GM23338 (cell line): ENCODE measurements around the gene TMX2. TPM values are rescaled to one million over a fixed set of nuclear protein-coding genes. Genes with fewer than 3 reads are reported as not detected.

Source experiments
- ATAC-seq: fragments of 200-7000 bp; cut with Tn5 transposase; 3 replicates; pipeline ENCODE4 v1.9.1; 2020
- DNase-seq: peaks from one replicate; pipeline ENCODE4 v3.0.0-alpha.2; 2015; ENCODE audit warnings: low spot score
- H2AFZ ChIP-seq: fragments of 200-600 bp; sonication (generic); 2 replicates; pipeline ENCODE4 v1.8.0; 2016; ENCODE audit warnings: antibody characterized with exemption, mild to moderate bottlenecking, moderate library complexity
- H3F3A ChIP-seq: fragments of 200-600 bp; sonication (generic); replicated peaks from 2 replicates; pipeline ENCODE4 v1.8.0; 2017; ENCODE audit warnings: antibody characterized with exemption, mixed run types, low read depth
- H3K27ac ChIP-seq: fragments of 200-600 bp; sonication (generic); 2 replicates; pipeline ENCODE4 v1.6.1; 2016; ENCODE audit warnings: low read depth
- H3K27me3 ChIP-seq: fragments of 200-600 bp; sonication (generic); 2 replicates; pipeline ENCODE4 v1.8.0; 2016; ENCODE audit warnings: mild to moderate bottlenecking, mixed run types, moderate library complexity; ENCODE audit not compliant: insufficient read depth
- H3K36me3 ChIP-seq: fragments of 200-600 bp; sonication (generic); 2 replicates; pipeline ENCODE4 v1.8.0; 2016; ENCODE audit warnings: mild to moderate bottlenecking; ENCODE audit not compliant: insufficient read depth
- H3K4me1 ChIP-seq: fragments of 200-600 bp; sonication (generic); 2 replicates; pipeline ENCODE4 v1.8.0; 2016; ENCODE audit warnings: mild to moderate bottlenecking, moderate library complexity; ENCODE audit not compliant: insufficient read depth
- H3K4me2 ChIP-seq: fragments of 200-600 bp; sonication (generic); 2 replicates; pipeline ENCODE4 v1.7.1; 2017; ENCODE audit warnings: mixed run types
- H3K4me3 ChIP-seq: fragments of 200-600 bp; sonication (generic); 2 replicates; pipeline ENCODE4 v1.6.1; 2016; ENCODE audit warnings: mixed run types
- H3K79me2 ChIP-seq: fragments of 200-600 bp; sonication (generic); replicated peaks from 2 replicates; pipeline ENCODE4 v1.8.0; 2017; ENCODE audit warnings: mild to moderate bottlenecking; ENCODE audit not compliant: insufficient read depth
- H3K9me2 ChIP-seq: fragments of 200-600 bp; sonication (generic); 2 replicates; pipeline ENCODE4 v1.8.0; 2017; ENCODE audit not compliant: insufficient read depth
- H4K20me1 ChIP-seq: fragments of 200-600 bp; sonication (generic); replicated peaks from 2 replicates; pipeline ENCODE4 v1.8.0; 2017; ENCODE audit warnings: mild to moderate bottlenecking; ENCODE audit not compliant: insufficient read depth
- H3K27ac Mint-ChIP-seq: 2 replicates; pipeline ENCODE4 v1.8.0; 2020; ENCODE audit warnings: inconsistent platforms, mild to moderate bottlenecking, moderate library complexity, mixed read lengths
- H3K27me3 Mint-ChIP-seq: 3 replicates; pipeline ENCODE4 v1.8.0; 2022; ENCODE audit warnings: low read depth, mild to moderate bottlenecking, moderate library complexity, mixed read lengths, inconsistent platforms; ENCODE audit not compliant: insufficient read depth, poor library complexity
- H3K36me3 Mint-ChIP-seq: 3 replicates; pipeline ENCODE4 v1.8.0; 2021; ENCODE audit warnings: low read depth, mild to moderate bottlenecking, inconsistent platforms, moderate library complexity, mixed read lengths
- H3K4me1 Mint-ChIP-seq: 3 replicates; pipeline ENCODE4 v1.8.0; 2020; ENCODE audit warnings: mild to moderate bottlenecking, inconsistent platforms, mixed read lengths
- H3K4me3 Mint-ChIP-seq: 3 replicates; pipeline ENCODE4 v1.8.0; 2021; ENCODE audit warnings: moderate library complexity, mild to moderate bottlenecking, inconsistent platforms, mixed read lengths
- H3K9me3 Mint-ChIP-seq: 3 replicates; pipeline ENCODE4 v1.8.0; 2020; ENCODE audit warnings: moderate library complexity, mild to moderate bottlenecking, inconsistent platforms, mixed read lengths
- CREB1 ChIP-seq: fragments of 250-450 bp; sonication (Bioruptor Pico); IDR thresholded peaks from 2 replicates; pipeline ENCODE4 v1.5.0; 2020; ENCODE audit warnings: low read depth, mild to moderate bottlenecking, moderate library complexity
- ETS1 ChIP-seq: IDR thresholded peaks from 2 replicates; pipeline ENCODE4 v1.6.1; 2016; ENCODE audit warnings: antibody characterized with exemption
- EZH2 ChIP-seq: fragments of 200-600 bp; sonication (generic); IDR thresholded peaks from one replicate; pipeline ENCODE4 v1.8.0; 2017; ENCODE audit warnings: antibody characterized with exemption, mild to moderate bottlenecking, low read depth; ENCODE audit not compliant: unreplicated experiment
- EZH2phosphoT487 ChIP-seq: fragments of 200-600 bp; sonication (generic); IDR thresholded peaks from one replicate; pipeline ENCODE4 v1.8.1; 2018; ENCODE audit warnings: antibody characterized with exemption; ENCODE audit not compliant: unreplicated experiment
- JUNB ChIP-seq: IDR thresholded peaks from one replicate; pipeline ENCODE4 v1.6.1; 2016; ENCODE audit warnings: antibody characterized with exemption; ENCODE audit not compliant: unreplicated experiment
- NANOG ChIP-seq: IDR thresholded peaks from 2 replicates; pipeline ENCODE4 v1.6.1; 2016; ENCODE audit warnings: antibody characterized with exemption, borderline replicate concordance
- POLR2AphosphoS5 ChIP-seq: IDR thresholded peaks from 2 replicates; pipeline ENCODE4 v1.6.1; 2016; ENCODE audit warnings: antibody characterized with exemption, low read depth
- REST ChIP-seq: IDR thresholded peaks from one replicate; pipeline ENCODE4 v1.6.1; 2018; ENCODE audit warnings: antibody characterized with exemption; ENCODE audit not compliant: unreplicated experiment
- STAT1 ChIP-seq: IDR thresholded peaks from one replicate; pipeline ENCODE4 v1.6.1; 2016; ENCODE audit warnings: antibody characterized with exemption; ENCODE audit not compliant: unreplicated experiment
- ZNF114 ChIP-seq: fragments of 250-450 bp; sonication (Bioruptor Pico); IDR thresholded peaks from 2 replicates; pipeline ENCODE4 v1.5.0; 2020; ENCODE audit warnings: mild to moderate bottlenecking, moderate library complexity
- ZNF331 ChIP-seq: fragments of 250-450 bp; sonication (Bioruptor Pico); IDR thresholded peaks from 2 replicates; pipeline ENCODE4 v1.5.0; 2020; ENCODE audit warnings: low read depth, mild to moderate bottlenecking, moderate library complexity
- polyA plus RNA-seq: library from polyadenylated mRNA; unstranded; fragments of >200 nt; fragmentation: Nextera tagmentation; extraction: Ambion mirVana; gene quantifications from 2 replicates; pipeline ENCODE4 v1.2.1, GENCODE V29; 2016
- total RNA-seq: library from RNA; depleted of rRNA; stranded (reverse); fragments of >200 nt; shearing (Covaris generic); gene quantifications from 2 replicates; pipeline ENCODE4 v1.2.3, GENCODE V29; 2014
- TF ChIP-seq, protein P1 (sequence below), 2 experiments: fragments of 200-600 bp in 1 of 2; sonication (generic) in 1 of 2; conservative IDR thresholded peaks; 2 replicates each; pipeline versions ENCODE4 v1.5.1 to v1.6.1; 2016 to 2017; ENCODE audit warnings: antibody characterized with exemption in 2 of 2, low read depth in 2 of 2, mild to moderate bottlenecking in 2 of 2, moderate library complexity in 1 of 2

The TMX2 gene
- total and polyA plus RNA-seq, 2 experiments from 2014 or later = 59.2 to 69.3 TPM

GRCh38 chr11:57667736-57668433 lies 44.5 kb upstream of the TMX2 start, which contains the start of gene ZDHHC5 (continued):
- TF ChIP-seq REST = no peak
- no peak for TF ChIP-seq ZNF114 (CRISPR knock-in tag)
- TF ChIP-seq, protein P1, sequence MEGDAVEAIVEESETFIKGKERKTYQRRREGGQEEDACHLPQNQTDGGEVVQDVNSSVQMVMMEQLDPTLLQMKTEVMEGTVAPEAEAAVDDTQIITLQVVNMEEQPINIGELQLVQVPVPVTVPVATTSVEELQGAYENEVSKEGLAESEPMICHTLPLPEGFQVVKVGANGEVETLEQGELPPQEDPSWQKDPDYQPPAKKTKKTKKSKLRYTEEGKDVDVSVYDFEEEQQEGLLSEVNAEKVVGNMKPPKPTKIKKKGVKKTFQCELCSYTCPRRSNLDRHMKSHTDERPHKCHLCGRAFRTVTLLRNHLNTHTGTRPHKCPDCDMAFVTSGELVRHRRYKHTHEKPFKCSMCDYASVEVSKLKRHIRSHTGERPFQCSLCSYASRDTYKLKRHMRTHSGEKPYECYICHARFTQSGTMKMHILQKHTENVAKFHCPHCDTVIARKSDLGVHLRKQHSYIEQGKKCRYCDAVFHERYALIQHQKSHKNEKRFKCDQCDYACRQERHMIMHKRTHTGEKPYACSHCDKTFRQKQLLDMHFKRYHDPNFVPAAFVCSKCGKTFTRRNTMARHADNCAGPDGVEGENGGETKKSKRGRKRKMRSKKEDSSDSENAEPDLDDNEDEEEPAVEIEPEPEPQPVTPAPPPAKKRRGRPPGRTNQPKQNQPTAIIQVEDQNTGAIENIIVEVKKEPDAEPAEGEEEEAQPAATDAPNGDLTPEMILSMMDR (conservative IDR thresholded peaks at IDR 0.05; ENCODE audit: low read depth in 2 of 2) = peak in 1 of 2 experiments; percentile 10; a peak in 2 of 4 replicates
- TF ChIP-seq ZNF331 (CRISPR knock-in tag) = no peak
- TF ChIP-seq POLR2AphosphoS5 = peak; percentile 58; the same call in 1 of the 2 replicates
- no peak for TF ChIP-seq NANOG
- 0 out of 2 replicates have a peak, but pooled peaks have one; percentile 7 for TF ChIP-seq CREB1 (CRISPR knock-in tag)
- no peak; the same call in 1 of the 2 replicates for TF ChIP-seq ETS1
- TF ChIP-seq JUNB = no peak
- no peak for TF ChIP-seq EZH2phosphoT487
- no peak for TF ChIP-seq STAT1

DNA sequence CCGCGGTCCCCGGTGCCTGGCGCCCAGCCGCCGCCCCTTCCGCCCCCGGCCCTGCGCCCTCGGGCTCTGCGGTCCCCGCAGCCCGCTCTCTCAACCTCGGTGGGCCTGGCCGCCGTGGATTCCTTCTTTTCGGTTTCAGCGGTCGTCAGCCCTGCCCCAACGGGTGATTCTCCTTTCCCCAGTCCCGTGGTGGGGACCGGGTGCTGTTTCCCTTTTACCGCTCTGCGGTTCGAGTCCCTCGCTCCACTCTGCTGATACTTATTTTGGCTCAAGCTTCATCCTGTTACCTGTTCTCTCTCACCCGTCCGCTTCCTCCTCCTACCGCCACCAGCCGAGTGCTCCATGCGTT lies 44.0 kb upstream of the TMX2 start:
- Mint-ChIP-seq H3K9me3 (peaks cover 2% of the 10 kb centered on the region; the same call in 2 of the 3 replicates), H3K4me1 (peaks cover 20% of the 10 kb centered on the region), H3K4me3 (peak overlapping the region; percentile 97), H3K27me3 (peaks cover 18% of the 10 kb centered on the region), H3K36me3 (peaks cover 23% of the 10 kb centered on the region), H3K27ac (peak overlapping the region; percentile 96)
- Histone ChIP-seq H4K20me1 (peaks cover 7% of the 10 kb centered on the region), H3K4me1 (peaks cover 5% of the 10 kb centered on the region; the same call in 1 of the 2 replicates), H3K27ac (peak overlapping the region; percentile 88), H2AFZ (peak overlapping the region; percentile 0; the same call in 1 of the 2 replicates), H3K79me2 (peaks cover 51% of the 10 kb centered on the region), H3F3A (peaks cover 6% of the 10 kb centered on the region), H3K27me3 (no peaks in the 10 kb centered on the region), H3K9me2 (no peaks in the 10 kb centered on the region), H3K4me2 (peak overlapping the region; percentile 88), H3K4me3 (peak overlapping the region; percentile 87), H3K36me3 (peaks cover 13% of the 10 kb centered on the region; the same call in 1 of the 2 replicates)
- ATAC-seq = peak; percentile 10
- DNase-seq = peak; percentile 43
- TF ChIP-seq EZH2 (no peak), ZNF114 (CRISPR knock-in tag) (no peak), JUNB (no peak), POLR2AphosphoS5 (no peak), REST (no peak), NANOG (no peak), CREB1 (CRISPR knock-in tag) (no peak), ZNF331 (CRISPR knock-in tag) (no peak), STAT1 (no peak), EZH2phosphoT487 (no peak)
- TF ChIP-seq, protein P1 (conservative IDR thresholded peaks at IDR 0.05; ENCODE audit: low read depth in 2 of 2) = no peak
